Activated T-helper 1 cell treated with Interleukin-2 at 50 U/mL for 16 hours (primary cell): ENCODE measurements around the gene ALMS1.
"Not testable (repeated sequence)": the region's sequence is repeated elsewhere in the genome, so short reads cannot be mapped to it uniquely, and the experiment has no call there.

Source experiments
- DNase-seq: peaks from one replicate; pipeline ENCODE4 v3.0.0-alpha.2; 2020; ENCODE audit warnings: low read depth

The ALMS1 gene

DNA sequence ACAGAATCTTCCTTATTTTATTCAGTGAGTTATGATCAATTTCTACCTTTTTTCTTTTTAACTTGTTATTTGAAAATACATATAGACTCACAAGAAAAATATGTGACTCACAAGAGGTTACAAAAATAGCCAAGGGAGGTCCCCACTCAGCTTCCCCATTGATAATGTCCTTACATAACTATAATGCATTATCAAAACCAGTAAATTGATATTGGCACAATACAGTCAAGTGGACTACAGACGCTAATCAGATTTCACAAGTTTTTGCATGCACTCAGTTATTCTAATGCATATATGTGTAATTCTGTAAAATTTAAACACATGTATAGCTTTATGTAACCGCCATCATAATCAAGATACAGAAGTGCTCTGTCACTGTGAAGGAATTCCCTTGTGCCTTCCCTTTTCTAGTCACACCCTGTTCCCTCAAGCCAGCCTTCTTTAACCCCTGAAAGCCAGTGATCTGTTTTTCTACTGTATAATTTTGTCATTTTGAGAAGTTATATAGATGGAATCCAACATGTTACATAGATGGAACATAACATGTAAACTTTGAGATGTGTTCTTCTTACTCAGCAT, 118.4 kb downstream of the ALMS1 start:
- no peak for DNase-seq

GRCh38 chr2:73504850-73505249, 119.2 kb downstream of the ALMS1 start:
- not testable (repeated sequence) for DNase-seq

GRCh38 chr2:73510470-73510869, 124.8 kb downstream of the ALMS1 start:
- DNase-seq: not testable (repeated sequence)

DNA sequence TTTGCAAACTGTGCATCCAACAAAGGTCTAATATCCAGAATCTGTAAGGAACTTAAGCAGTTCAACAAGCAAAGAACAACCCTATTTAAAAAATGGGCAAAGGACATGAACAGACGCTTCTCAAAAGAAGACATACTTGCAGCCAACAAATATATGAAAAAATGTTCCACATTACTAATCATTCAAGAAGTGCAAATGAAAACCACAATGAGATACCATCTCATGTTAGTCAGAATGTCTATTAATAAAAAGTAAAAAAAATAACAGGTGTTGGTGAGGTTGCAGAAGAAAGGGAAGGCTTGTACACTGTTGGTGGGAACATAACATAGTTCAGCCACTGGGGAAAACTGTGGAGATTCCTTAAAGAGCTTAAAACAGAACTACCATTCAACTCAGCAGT, 130.4 kb downstream of the ALMS1 start:
- no peak for DNase-seq

DNA sequence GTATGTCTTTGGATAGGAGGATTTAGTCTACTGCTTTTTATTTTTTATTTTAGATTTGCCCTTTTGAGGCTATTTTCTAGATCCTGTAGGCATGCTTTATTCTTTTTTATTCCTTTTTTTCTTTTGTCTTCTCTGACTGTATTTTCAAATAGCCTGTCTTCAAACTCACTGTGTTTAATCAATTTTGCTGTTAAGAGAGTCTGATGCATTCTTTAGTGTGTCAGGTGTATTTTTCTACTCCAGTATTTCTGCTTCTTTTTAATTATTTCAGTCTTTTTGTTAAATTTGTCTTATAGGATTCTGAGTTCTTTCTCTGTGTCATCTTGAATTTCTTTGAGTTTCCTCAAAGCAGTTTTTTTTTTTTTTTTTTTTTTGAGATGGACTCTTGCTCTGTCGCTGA, 143.1 kb downstream of the ALMS1 start:
- no peak for DNase-seq

DNA sequence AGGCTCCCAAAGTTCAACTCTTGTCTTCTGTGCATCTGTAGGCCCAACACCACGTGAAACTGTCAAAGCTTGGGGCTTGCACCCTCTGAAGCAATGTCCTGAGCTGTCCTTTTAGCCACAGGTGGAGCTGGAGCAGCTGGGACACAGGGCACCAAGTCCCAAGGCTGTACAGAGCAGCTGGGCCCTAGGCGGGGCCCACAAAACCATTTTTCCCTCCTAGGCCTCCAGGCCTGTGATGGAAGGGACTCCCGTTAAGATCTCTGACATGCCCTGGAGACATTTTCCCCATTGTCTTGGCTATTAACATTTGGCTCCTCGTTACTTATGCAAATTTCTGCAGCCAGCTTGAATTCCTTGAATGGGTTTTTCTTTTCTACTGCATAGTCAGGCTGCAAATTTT, 145.1 kb downstream of the ALMS1 start:
- DNase-seq: not testable (repeated sequence)

GRCh38 chr2:73532381-73532780, 146.7 kb downstream of the ALMS1 start:
- no peak for DNase-seq

DNA sequence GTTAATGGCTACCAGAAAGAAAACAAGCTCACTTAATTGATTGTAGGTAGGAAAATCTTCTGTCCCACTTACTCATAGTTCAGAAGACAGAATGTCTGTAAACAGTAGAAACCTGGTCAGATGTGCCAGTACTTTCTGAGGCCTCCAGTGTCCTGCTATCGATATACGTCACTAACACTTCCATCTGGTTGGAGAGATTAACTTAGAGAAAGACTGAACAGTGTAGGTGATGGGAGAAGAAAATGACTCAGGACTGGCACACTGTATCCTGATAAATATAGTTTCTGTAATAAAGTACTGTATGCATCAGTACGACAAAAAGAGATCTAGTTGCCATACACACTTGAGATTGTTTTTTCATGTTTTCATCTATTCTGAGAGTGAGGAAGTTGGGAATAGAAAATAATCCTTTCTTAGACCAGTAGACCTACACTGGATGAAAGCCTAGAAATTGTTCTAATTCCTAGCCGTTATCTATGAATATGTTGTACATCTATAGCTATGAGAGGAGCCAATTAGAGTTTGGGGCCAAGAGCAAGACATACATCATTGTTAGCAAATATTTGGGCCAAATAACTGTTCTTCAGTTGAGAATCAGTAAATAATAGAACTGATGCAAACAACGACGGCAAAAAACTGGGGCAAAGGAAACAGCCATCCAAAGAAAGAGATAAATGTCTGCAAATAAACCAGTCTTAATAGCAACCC, 150.7 kb downstream of the ALMS1 start:
- no peak for DNase-seq

DNA sequence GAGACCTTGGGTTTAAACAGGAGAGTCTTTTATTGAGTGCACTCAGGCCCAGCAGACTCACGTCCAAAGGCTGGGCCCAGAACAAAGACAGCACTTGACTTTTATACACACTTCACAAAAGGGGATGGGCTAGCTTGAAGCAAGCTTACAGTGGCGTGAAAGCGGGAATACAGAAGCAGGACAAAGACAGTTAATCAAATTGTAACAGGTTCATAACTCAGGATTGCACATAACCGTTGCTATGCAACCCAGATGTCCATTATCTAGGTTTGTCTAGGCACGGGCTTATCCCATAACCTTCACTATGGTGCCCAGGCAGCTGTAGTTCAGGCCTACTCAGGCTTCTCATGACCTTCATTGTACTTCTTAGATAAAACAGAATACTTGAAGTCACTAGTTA, 175.2 kb downstream of the ALMS1 start:
- DNase-seq: not testable (repeated sequence)

GRCh38 chr2:73561422-73561821, 175.8 kb downstream of the ALMS1 start:
- DNase-seq: no peak

DNA sequence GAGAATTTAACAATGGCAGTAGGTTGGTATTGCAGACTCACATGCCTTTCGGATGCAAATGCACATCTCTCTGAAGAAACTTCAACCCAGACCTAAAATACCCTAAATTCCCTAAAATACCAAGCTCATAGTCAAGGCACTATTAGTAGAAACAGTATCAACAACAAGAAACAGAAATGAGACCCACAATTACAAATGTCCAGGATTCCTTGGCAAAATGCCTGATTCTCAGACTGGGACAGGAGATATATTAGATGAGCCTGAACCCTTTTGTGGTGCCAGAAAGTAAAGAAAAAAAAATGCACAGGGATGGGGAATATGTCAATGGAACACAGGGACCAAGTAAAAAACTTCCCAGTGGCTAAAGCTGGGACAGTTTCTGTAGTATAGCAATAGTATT, 179.3 kb downstream of the ALMS1 start:
- no peak for DNase-seq

GRCh38 chr2:73566288-73566878, 180.7 kb downstream of the ALMS1 start:
- DNase-seq: no peak

GRCh38 chr2:73575261-73575660, 189.6 kb downstream of the ALMS1 start:
- no peak for DNase-seq

- DNase-seq: no peak
Measured at GRCh38 chr2:73582364-73582763, 196.7 kb downstream of the ALMS1 start.

- no peak for DNase-seq
Measured at GRCh38 chr2:73588177-73588576, 202.5 kb downstream of the ALMS1 start.

GRCh38 chr2:73593680-73594079, 208.0 kb downstream of the ALMS1 start:
- no peak for DNase-seq

GRCh38 chr2:73594251-73594650, 208.6 kb downstream of the ALMS1 start:
- DNase-seq: no peak

DNA sequence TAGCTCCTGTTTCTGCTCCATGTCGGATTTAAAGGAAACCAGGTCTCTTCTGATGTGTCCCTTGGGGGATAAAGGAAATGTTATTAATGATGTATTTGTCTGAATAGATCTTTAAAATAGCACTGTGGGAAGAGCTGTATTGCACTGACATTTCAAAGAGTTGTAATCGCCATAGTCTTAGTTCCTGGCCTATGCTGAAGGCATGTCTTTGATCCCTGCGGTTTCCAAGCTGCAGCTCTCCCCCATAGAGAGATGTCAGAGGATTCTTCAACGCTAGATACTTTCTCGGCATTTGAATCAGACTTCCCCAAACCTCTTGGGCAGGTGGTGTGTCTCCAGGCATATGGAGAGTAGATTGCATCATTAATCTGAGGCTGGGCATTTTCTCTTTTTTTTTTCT, 216.1 kb downstream of the ALMS1 start:
- no peak for DNase-seq

- DNase-seq: not testable (repeated sequence)
Measured at GRCh38 chr2:73603099-73603588, 217.5 kb downstream of the ALMS1 start.

- DNase-seq: not testable (repeated sequence)
Measured at GRCh38 chr2:73604589-73604988, 219.0 kb downstream of the ALMS1 start.

GRCh38 chr2:73610111-73610510, 224.5 kb downstream of the ALMS1 start:
- DNase-seq: no peak

DNA sequence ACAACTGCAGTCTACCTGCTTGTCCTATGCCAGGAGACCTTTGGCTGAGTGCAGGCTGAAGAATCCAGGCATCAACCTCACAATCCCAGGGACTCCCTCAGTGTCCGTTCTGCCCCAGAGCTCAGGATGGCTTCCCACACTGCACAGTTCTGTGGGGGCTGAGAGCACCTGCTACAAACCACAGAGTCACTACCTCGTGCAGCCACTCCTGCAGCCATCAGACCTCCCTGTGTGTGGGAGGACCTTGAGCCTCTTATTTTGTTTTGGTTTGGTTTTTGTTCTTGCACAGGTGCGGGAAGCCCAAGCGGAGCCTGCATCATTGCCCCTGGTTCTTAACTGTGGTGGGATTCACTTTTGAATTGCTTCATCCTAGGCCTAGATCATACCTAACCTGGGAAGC, 225.6 kb downstream of the ALMS1 start:
- no peak for DNase-seq

- DNase-seq: no peak
Measured at GRCh38 chr2:73611867-73612266, 226.2 kb downstream of the ALMS1 start.
